Adrenal gland (tissue), 12 donors: Measurements from ENCODE around the gene PDK1. TPM values are rescaled to one million over a fixed set of nuclear protein-coding genes. Genes with fewer than 3 reads are reported as not detected.
"Not testable (repeated sequence)": the region's sequence is repeated elsewhere in the genome, so short reads cannot be mapped to it uniquely, and the experiment has no call there.

Experiments used
- DNase-seq, 7 donors: peaks; one replicate each; pipeline ENCODE4 v3.0.0-alpha.2; 2019 to 2020
- H3K27ac ChIP-seq, 5 donors: fragments of 200-600 bp; sonication (generic) in 4 of 5; 1 replicate in 3 of 5; 2 replicates in 2 of 5; pipeline versions ENCODE4 v1.5.1 to v1.8.0; 2016 to 2020; ENCODE audit warnings: mild to moderate bottlenecking in 1 of 5
- H3K27me3 ChIP-seq: fragments of 200-600 bp; 2 replicates; pipeline ENCODE4 v1.8.0; 2021
- H3K36me3 ChIP-seq, 2 donors: fragments of 200-600 bp; replicated peaks in 1 of 2; 1 replicate in 1 of 2; 2 replicates in 1 of 2; pipeline versions ENCODE4 v1.5.1 to v1.8.0; 2018 to 2022
- H3K4me1 ChIP-seq, 2 donors: fragments of 200-600 bp; replicated peaks in 1 of 2; 1 replicate in 1 of 2; 2 replicates in 1 of 2; pipeline versions ENCODE4 v1.5.1 to v1.8.0; 2018 to 2021
- H3K4me3 ChIP-seq, 4 donors: fragments of 200-600 bp; sonication (generic) in 3 of 4; one replicate each; pipeline ENCODE4 v1.5.1; 2016 to 2018
- H3K9me3 ChIP-seq, 3 donors: fragments of 200-600 bp; sonication (generic) in 1 of 3; replicated peaks in 1 of 3; 1 replicate in 2 of 3; 2 replicates in 1 of 3; pipeline versions ENCODE4 v1.5.1 to v1.8.0; 2016 to 2021
- CTCF ChIP-seq, 6 experiments: fragments of 450-650 bp in 4 of 6; fragments of 200-600 bp in 2 of 6; sonication (generic) in 1 of 6; IDR thresholded peaks; 1 replicate in 5 of 6; 2 replicates in 1 of 6; pipeline versions ENCODE4 v1.5.1 to v1.8.0; 2016 to 2021; ENCODE audit warnings: antibody characterized with exemption in 6 of 6, mild to moderate bottlenecking in 2 of 6, moderate library complexity in 1 of 6
- POLR2A ChIP-seq, 2 donors: fragments of 450-650 bp; IDR thresholded peaks; one replicate each; pipeline ENCODE4 v1.6.1; 2017; ENCODE audit warnings: antibody characterized with exemption in 2 of 2, mild to moderate bottlenecking in 2 of 2, moderate library complexity in 1 of 2
- WGBS, 4 donors: extraction: QIAGEN DNeasy Blood & Tissue Kit in 2 of 4; methylation state at CpG; one replicate each; pipeline versions ENCODE4 v1.1.5 to v1.1.7; 2013 to 2017; 5-methylcytosine and 5-hydroxymethylcytosine counted together
- intact Hi-C, 2 donors: fragments of 100-400 bp; cut with DNase I; formaldehyde crosslinking; loops; one replicate each; pipeline versions ENCODE4 v1.14.1 to v1.15.0; 2022 to 2023
- polyA plus RNA-seq, 3 donors: library from polyadenylated mRNA; stranded (reverse); fragments of 200-250 nt in 2 of 3; fragments of 350-450 nt in 1 of 3; fragmentation: Illumina TruSeq in 1 of 3; extraction: RNeasy Lipid Tissue Mini Kit (QIAGEN cat#74804) in 1 of 3; gene quantifications; one replicate each; pipeline ENCODE4 v1.2.3, GENCODE V29; 2013 to 2014
- total RNA-seq, 9 donors: library from RNA; depleted of rRNA in 4 of 9; stranded (reverse); fragments of >200 nt in 4 of 9; fragments of 120-200 nt in 1 of 9; fragmentation: NEBNext Ultra II Directional in 1 of 9; extraction: Animal tissue kit (Norgen Biotek cat#: 25700) in 1 of 9; gene quantifications; one replicate each; pipeline versions ENCODE4 v1.1.0 to v1.2.4, GENCODE V29; 2013 to 2023
- donor health status: healthy with polysubstance abuse.
- donor health status: Bipolar disorder and iron deficiency.
- donor health status: DM: yes; HTN: yes; CAD: no.
- donor health status: DM: no; HTN: no; CAD: no.
- donor health status: DM: no; HTN: no; CAD: no.
- donor health status: DM: yes; HTN: yes; CAD: no.

PDK1 gene
- total and polyA plus RNA-seq, 12 donors: 3.6 to 112 (median 20.3) TPM

GRCh38 chr2:172545408-172546075, 10.3 kb upstream of the PDK1 start:
- Histone ChIP-seq H3K27me3 (no peaks in the 10 kb centered on the region), H3K36me3 (no peaks in the 10 kb centered on the region), H3K4me3 (no peak overlapping the region), H3K27ac (no peak overlapping the region), H3K9me3 (no peaks in the 10 kb centered on the region), H3K4me1 (no peaks in the 10 kb centered on the region)
- intact Hi-C loops: no loop called here
- DNase-seq: no peak
- TF ChIP-seq POLR2A (IDR thresholded peaks at IDR 0.05) (no peak), CTCF (IDR thresholded peaks at IDR 0.05) (no peak)
- whole genome bisulfite sequencing, 4 donors: 74 to 97% (median 96%) methylated on average over 2 of the region's 2 CpGs

- Histone ChIP-seq H3K9me3 (no peaks in the 10 kb centered on the region), H3K27ac (no peak overlapping the region), H3K27me3 (no peaks in the 10 kb centered on the region), H3K36me3 (no peaks in the 10 kb centered on the region), H3K4me1 (no peaks in the 10 kb centered on the region), H3K4me3 (no peak overlapping the region)
- no peak for TF ChIP-seq POLR2A (IDR thresholded peaks at IDR 0.05)
- no peak for TF ChIP-seq CTCF (IDR thresholded peaks at IDR 0.05)
- DNase-seq: no peak
- WGBS, 4 donors: 90 to 100% (median 97%) methylated on average over 1 of the region's 1 CpG
- intact Hi-C loops: no loop called here
Measured at GRCh38 chr2:172549131-172549530, 6.8 kb upstream of the PDK1 start.

- H3K9me3 ChIP-seq, H3K27ac ChIP-seq, intact Hi-C loops, H3K4me3 ChIP-seq, H3K4me1 ChIP-seq, H3K36me3 ChIP-seq, H3K27me3 ChIP-seq, DNase-seq: not testable (repeated sequence)
- 24 to 56% (median 38%) methylated on average over 1 of the region's 1 CpG for WGBS, 4 donors
Measured at GRCh38 chr2:172549802-172550201, 6.1 kb upstream of the PDK1 start.

GRCh38 chr2:172550419-172550818, 5.5 kb upstream of the PDK1 start:
- H3K36me3 ChIP-seq: no peaks in the 10 kb centered on the region
- intact Hi-C loops: no loop called here
- DNase-seq: no peak
- H3K4me1 ChIP-seq: peaks cover 0 to 5% of the 10 kb centered on the region in 2 donors
- H3K27me3 ChIP-seq: no peaks in the 10 kb centered on the region
- no peak overlapping the region for H3K27ac ChIP-seq
- TF ChIP-seq CTCF (IDR thresholded peaks at IDR 0.05): no peak
- TF ChIP-seq POLR2A (IDR thresholded peaks at IDR 0.05): no peak
- H3K9me3 ChIP-seq: no peaks in the 10 kb centered on the region
- no peak overlapping the region for H3K4me3 ChIP-seq

- Histone ChIP-seq H3K4me3 (no peak overlapping the region), H3K27ac (no peak overlapping the region), H3K27me3 (no peaks in the 10 kb centered on the region), H3K9me3 (no peaks in the 10 kb centered on the region), H3K4me1 (peaks cover 0 to 5% of the 10 kb centered on the region in 2 donors), H3K36me3 (no peaks in the 10 kb centered on the region)
- no peak for DNase-seq
- intact Hi-C loops: no loop called here
- TF ChIP-seq POLR2A (IDR thresholded peaks at IDR 0.05) (no peak), CTCF (IDR thresholded peaks at IDR 0.05) (no peak)
Measured at GRCh38 chr2:172551271-172551670, 4.6 kb upstream of the PDK1 start.
